Fibroblast of the aortic adventitia (primary cell): Measurements from ENCODE around the gene RGR. TPM values are rescaled to one million over a fixed set of nuclear protein-coding genes. Genes with fewer than 3 reads are reported as not detected.

Experiments
- DNase-seq: peaks from one replicate; pipeline ENCODE4 v3.0.0-alpha.2; 2010; ENCODE audit warnings: low read depth
- H3K4me3 ChIP-seq: 2 replicates; pipeline ENCODE4 v1.5.1; 2011; ENCODE audit warnings: low read depth, mild to moderate bottlenecking, control low read depth, low read length, moderate library complexity
- total RNA-seq: library from RNA; depleted of rRNA; stranded (reverse); fragments of >200 nt; gene quantifications from 2 replicates; pipeline ENCODE4 v1.2.3, GENCODE V29; 2012; ENCODE audit warnings: low replicate concordance
- TF ChIP-seq, protein P1 (sequence below): IDR thresholded peaks from 2 replicates; pipeline ENCODE4 v1.5.1; 2011; ENCODE audit warnings: mild to moderate bottlenecking, low read length, control low read depth, inconsistent platforms; ENCODE audit not compliant: insufficient read depth

RGR gene
- total RNA-seq, 1 donor = not detected

DNA sequence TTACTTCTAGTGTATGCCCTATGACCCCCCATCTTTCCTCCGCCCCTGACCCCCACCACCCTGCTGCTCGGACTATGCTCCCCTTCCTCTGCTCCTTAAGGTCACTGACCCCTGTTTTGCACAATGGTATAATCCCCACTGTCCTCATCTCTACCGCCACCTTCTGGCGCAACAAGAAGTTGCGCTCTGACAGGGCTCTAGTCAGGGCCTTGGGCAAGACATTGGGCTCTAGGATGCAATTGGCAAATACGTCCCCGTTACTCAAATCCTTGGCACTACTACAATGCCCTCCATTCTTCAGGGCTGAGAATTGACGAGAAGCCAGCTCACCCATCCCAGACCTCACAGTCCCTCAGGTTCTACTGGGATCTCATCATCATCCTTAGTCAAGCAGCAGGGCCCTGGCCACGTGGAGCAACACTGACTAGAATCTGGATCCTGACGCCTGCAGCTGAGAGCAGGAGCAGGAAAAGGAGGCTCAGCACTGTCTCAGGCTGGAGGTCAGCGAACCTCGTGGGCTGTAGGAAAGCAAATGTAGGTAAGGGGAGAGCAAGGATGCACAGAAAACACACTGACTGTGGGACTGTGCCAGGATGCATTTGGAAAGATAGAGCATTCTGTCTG is 30.1 kb upstream of the RGR start:
- TF ChIP-seq, protein P1, sequence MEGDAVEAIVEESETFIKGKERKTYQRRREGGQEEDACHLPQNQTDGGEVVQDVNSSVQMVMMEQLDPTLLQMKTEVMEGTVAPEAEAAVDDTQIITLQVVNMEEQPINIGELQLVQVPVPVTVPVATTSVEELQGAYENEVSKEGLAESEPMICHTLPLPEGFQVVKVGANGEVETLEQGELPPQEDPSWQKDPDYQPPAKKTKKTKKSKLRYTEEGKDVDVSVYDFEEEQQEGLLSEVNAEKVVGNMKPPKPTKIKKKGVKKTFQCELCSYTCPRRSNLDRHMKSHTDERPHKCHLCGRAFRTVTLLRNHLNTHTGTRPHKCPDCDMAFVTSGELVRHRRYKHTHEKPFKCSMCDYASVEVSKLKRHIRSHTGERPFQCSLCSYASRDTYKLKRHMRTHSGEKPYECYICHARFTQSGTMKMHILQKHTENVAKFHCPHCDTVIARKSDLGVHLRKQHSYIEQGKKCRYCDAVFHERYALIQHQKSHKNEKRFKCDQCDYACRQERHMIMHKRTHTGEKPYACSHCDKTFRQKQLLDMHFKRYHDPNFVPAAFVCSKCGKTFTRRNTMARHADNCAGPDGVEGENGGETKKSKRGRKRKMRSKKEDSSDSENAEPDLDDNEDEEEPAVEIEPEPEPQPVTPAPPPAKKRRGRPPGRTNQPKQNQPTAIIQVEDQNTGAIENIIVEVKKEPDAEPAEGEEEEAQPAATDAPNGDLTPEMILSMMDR = peak; percentile 32
- H3K4me3 ChIP-seq = no peak overlapping the region
- DNase-seq = no peak

DNA sequence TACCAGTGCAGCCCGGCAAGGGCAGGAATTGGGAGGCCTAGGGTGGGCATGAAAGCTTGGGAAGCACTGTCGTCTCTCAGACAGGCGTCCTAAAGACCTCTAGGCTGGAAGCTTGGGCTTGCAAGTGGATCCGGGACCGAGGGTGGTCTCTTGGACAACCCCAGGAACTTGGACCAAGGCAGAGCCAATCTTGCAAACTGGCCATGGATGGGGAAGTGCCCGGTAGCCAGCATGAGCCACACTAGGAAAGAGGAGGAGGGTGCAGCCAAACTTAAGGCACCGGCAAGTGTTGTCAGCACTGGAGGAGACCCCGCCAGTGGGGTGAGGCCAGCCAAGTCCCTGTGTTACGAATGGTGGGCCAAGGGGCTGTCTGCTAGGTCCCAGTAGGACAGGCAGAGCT is 28.0 kb upstream of the RGR start:
- H3K4me3 ChIP-seq = no peak overlapping the region
- TF ChIP-seq, protein P1 = no peak
- DNase-seq = no peak

DNA sequence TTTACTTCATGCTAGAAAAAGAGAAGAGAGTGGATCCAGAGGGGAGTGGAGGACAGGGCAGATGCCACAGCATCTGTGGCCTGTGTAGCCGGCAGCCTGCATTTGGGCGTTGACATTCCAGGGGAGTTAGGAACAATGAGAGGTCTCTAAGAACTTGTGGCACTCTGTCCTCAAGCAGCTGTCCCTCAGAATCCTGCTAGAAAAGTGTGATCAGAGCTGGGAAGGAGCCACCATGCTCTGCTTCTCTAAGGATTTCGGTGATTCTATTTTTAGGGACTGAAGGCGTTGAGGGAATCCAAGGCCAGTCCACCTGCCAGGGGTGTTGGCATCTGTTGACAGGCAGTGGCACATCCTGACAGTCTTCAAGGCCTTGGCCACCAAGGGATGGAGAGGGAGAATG is 27.1 kb upstream of the RGR start:
- H3K4me3 ChIP-seq = no peak overlapping the region
- TF ChIP-seq, protein P1 = no peak

DNA sequence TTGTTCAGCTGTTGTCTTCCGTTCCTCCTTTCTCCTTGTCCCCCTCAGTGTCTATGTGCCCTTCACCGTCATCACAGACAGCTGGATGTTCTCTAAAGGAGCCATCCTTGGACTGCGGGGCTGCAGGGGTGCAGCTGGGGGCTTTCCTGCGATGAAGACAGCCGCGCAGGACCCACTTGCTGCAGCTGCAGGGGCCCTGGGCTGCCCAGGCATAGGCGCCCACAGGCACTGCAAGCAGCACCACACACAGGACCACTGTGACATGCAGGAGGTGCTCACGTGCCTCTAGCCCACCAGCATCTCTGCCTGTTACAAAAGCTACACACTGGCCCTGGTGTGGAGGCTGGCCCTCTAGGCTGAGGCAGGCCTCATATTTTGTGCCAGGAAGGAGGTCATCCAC is 22.9 kb upstream of the RGR start:
- TF ChIP-seq, protein P1 = no peak
- DNase-seq = no peak
- no peak overlapping the region for H3K4me3 ChIP-seq

More for the DNA sequence above, 27.1 kb upstream of the RGR start:
- no peak for DNase-seq

DNA sequence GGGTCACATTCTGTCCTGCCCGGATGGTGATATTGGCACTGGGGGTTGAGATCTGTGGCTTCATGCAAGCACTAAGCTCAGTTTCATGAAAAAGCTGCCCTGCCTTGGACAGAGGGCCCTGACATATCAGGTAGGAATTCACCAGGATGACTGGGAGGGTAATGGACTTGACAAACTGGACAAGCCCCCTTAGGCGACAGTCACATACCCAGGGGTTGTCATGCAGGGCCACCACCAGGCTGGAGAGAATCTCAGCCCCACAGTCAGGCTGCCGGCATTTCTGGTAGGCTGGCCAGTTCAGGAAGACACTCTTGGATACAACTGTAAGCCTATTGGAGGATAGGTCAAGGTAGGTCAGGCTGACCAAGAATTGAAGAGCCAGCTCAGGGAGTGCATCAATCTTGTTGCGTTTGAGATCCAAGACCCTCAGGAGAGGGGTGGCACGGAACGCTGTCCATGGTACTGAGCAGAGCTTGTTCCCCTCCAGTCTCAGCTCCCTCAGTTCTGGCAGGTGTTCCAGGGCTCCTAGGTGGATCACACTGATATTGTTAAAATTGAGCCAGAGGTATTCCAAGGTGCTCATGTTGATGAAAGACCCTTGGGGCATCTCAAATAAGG is 20.3 kb upstream of the RGR start:
- TF ChIP-seq, protein P1 = no peak
- no peak for DNase-seq
- no peak overlapping the region for H3K4me3 ChIP-seq

DNA sequence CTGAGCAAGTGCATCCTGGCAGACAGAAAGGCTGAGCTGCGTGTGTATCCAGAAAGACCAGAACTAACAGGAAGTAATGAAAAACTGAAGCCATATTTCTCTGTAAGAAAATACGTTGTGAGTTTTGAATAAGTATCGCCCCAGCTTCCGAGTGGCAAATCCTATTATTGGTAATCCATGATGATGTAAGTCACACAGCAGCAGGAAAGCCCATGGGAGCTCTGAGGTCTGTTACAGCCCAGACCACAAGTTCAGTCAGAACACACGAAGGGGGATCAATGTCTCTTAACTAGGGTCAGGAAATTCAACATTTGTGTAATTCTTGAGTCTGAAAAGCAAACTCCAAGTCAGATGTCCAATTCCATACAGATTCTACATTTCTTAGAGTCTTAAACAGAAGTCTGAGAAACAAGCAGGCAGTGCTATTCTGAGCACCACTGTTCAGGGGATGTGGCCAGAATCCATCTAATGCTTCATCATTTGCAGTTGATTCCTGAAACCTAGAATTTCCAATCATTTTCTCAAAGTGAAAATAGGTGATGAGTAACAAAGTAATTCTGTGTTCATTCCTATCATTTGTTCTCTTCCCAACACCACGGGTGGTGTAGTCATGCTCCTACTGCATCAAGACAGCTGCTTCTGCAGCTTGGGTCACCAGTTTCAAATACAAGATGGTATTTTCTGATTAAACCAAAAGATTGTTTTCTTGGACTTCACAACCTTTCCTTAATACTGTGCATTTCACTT is 19.3 kb upstream of the RGR start, which contains the start of gene LRIT2:
TSS of gene LRIT2 (minus strand) at position 118 of the 747 bp plus-strand sequence. CDS start at position 94, 24 bp downstream.
- TF ChIP-seq, protein P1 = no peak
- no peak for DNase-seq
- H3K4me3 ChIP-seq = no peak within 1 kb of the TSS
